Uterus (tissue), 2 donors: Measurements from ENCODE around the gene TOX3.

ENCODE experiments used
- POLR2A ChIP-seq, 2 donors: fragments of 450-650 bp; IDR thresholded peaks; one replicate each; pipeline ENCODE4 v1.6.1; 2016; ENCODE audit warnings: antibody characterized with exemption in 2 of 2, mild to moderate bottlenecking in 1 of 2, moderate library complexity in 1 of 2
- TF ChIP-seq, protein P1 (sequence below), 4 experiments: fragments of 200-600 bp in 2 of 4; fragments of 450-650 bp in 2 of 4; sonication (generic) in 2 of 4; IDR thresholded peaks; one replicate each; pipeline ENCODE4 v1.5.1; 2016 to 2019; ENCODE audit warnings: antibody characterized with exemption in 4 of 4, mild to moderate bottlenecking in 2 of 4, moderate library complexity in 1 of 4

- TF ChIP-seq, protein P1, sequence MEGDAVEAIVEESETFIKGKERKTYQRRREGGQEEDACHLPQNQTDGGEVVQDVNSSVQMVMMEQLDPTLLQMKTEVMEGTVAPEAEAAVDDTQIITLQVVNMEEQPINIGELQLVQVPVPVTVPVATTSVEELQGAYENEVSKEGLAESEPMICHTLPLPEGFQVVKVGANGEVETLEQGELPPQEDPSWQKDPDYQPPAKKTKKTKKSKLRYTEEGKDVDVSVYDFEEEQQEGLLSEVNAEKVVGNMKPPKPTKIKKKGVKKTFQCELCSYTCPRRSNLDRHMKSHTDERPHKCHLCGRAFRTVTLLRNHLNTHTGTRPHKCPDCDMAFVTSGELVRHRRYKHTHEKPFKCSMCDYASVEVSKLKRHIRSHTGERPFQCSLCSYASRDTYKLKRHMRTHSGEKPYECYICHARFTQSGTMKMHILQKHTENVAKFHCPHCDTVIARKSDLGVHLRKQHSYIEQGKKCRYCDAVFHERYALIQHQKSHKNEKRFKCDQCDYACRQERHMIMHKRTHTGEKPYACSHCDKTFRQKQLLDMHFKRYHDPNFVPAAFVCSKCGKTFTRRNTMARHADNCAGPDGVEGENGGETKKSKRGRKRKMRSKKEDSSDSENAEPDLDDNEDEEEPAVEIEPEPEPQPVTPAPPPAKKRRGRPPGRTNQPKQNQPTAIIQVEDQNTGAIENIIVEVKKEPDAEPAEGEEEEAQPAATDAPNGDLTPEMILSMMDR (IDR thresholded peaks at IDR 0.05), result no peak
- no peak for TF ChIP-seq POLR2A (IDR thresholded peaks at IDR 0.05)
Observed at GRCh38 chr16:52424591-52424990, 122.4 kb downstream of the TOX3 start.
